A549 (cell line): ENCODE results near the gene SLC35E1. TPM values are rescaled to one million over a fixed set of nuclear protein-coding genes. Genes with fewer than 3 reads are reported as not detected.

Experiments used
- ATAC-seq, 2 experiments: fragments of 200-7000 bp in 1 of 2; fragments of >200 bp in 1 of 2; cut with Nextera tagmentation in 1 of 2; cut with Tn5 transposase in 1 of 2; 3 replicates each; pipeline versions ENCODE4 v1.8.0 to v1.9.1; 2018 to 2020; ENCODE audit warnings: mild to moderate bottlenecking in 1 of 2, moderate library complexity in 1 of 2
- CTCF ChIA-PET: fragments of 300-600 bp; sonication (Branson Sonifier 250); formaldehyde crosslinking; extraction: SDS; loops from one replicate; lab custom pipeline; 2021; ENCODE audit warnings: antibody characterized with exemption, inconsistent platforms; lab: Yijun Ruan, JAX
- POLR2A ChIA-PET: fragments of 350-600 bp; formaldehyde crosslinking; extraction: SDS; loops from one replicate; lab custom pipeline; 2021; ENCODE audit warnings: antibody characterized with exemption, inconsistent platforms; lab: Yijun Ruan, JAX
- DNase-seq, 2 experiments: peaks; one replicate each; pipeline versions ENCODE4 v3.0.0 to v3.0.0-alpha.2; 2011 to 2016; ENCODE audit warnings: low read depth in 1 of 2, low spot score in 1 of 2
- FAIRE-seq: peaks from 2 replicates; lab custom pipeline; 2011; peaks lifted over from hg19 to GRCh38; lab: Jason Lieb, UNC
- H3K27ac ChIP-seq, 2 experiments: fragments of >200 bp; sonication (Bioruptor Twin); formaldehyde crosslinking; 3 replicates each; pipeline ENCODE4 v1.5.1; 2016 to 2017
- H3K4me1 ChIP-seq: fragments of >200 bp; sonication (Bioruptor Twin); formaldehyde crosslinking; 3 replicates; pipeline ENCODE4 v1.6.1; 2016
- H3K4me2 ChIP-seq: fragments of >200 bp; sonication (Bioruptor Twin); formaldehyde crosslinking; 3 replicates; pipeline ENCODE4 v1.6.1; 2016
- H3K4me3 ChIP-seq: fragments of >200 bp; sonication (Bioruptor Twin); formaldehyde crosslinking; 3 replicates; pipeline ENCODE4 v1.5.1; 2016
- H3K9me3 ChIP-seq: fragments of >200 bp; sonication (Bioruptor Twin); formaldehyde crosslinking; 3 replicates; pipeline ENCODE4 v1.6.1; 2016
- ATOH8 ChIP-seq: fragments of 250-450 bp; sonication (Bioruptor Pico); IDR thresholded peaks from 2 replicates; pipeline ENCODE4 v1.5.0; 2020; ENCODE audit warnings: low read depth, mild to moderate bottlenecking, moderate library complexity
- BCL3 ChIP-seq: fragments of >200 bp; sonication (Bioruptor Twin); formaldehyde crosslinking; IDR thresholded peaks from 3 replicates; pipeline ENCODE4 v1.6.1; 2016
- BHLHE40 ChIP-seq: IDR thresholded peaks from 2 replicates; pipeline ENCODE4 v1.6.1; 2012; ENCODE audit warnings: low read depth, low read length, inconsistent platforms
- CBX8 ChIP-seq: fragments of 200-600 bp; sonication (generic); IDR thresholded peaks from 2 replicates; pipeline ENCODE4 v1.6.1; 2016
- CHD2 ChIP-seq: fragments of 150-350 bp; IDR thresholded peaks from 2 replicates; pipeline ENCODE4 v1.6.1; 2014; ENCODE audit warnings: low read length; ENCODE audit not compliant: partially characterized antibody
- CHD4 ChIP-seq: fragments of 200-600 bp; sonication (generic); IDR thresholded peaks from 2 replicates; pipeline ENCODE4 v1.6.1; 2016; ENCODE audit warnings: antibody characterized with exemption, mild to moderate bottlenecking, borderline replicate concordance
- FOSL2 ChIP-seq, 2 experiments: fragments of 450-650 bp in 1 of 2; fragments of >200 bp in 1 of 2; sonication (Bioruptor Twin) in 1 of 2; formaldehyde crosslinking; IDR thresholded peaks; 2 replicates each; pipeline versions ENCODE4 v1.5.0 to v1.6.1; 2016 to 2020; ENCODE audit warnings: mild to moderate bottlenecking in 1 of 2, moderate library complexity in 1 of 2
- FOXS1 ChIP-seq: fragments of 250-450 bp; sonication (Bioruptor Pico); IDR thresholded peaks from 2 replicates; pipeline ENCODE4 v1.5.0; 2020; ENCODE audit warnings: mild to moderate bottlenecking, moderate library complexity
- HES2 ChIP-seq: fragments of >200 bp; sonication (Bioruptor Twin); formaldehyde crosslinking; IDR thresholded peaks from 2 replicates; pipeline ENCODE4 v1.6.1; 2016
- HOXB5 ChIP-seq: fragments of 250-450 bp; sonication (Bioruptor Pico); IDR thresholded peaks from 2 replicates; pipeline ENCODE4 v1.5.0; 2020; ENCODE audit warnings: mild to moderate bottlenecking, moderate library complexity
- MAFK ChIP-seq: fragments of 450-650 bp; IDR thresholded peaks from 2 replicates; pipeline ENCODE4 v1.6.1; 2014; ENCODE audit not compliant: partially characterized antibody
- PBX3 ChIP-seq: IDR thresholded peaks from 2 replicates; pipeline ENCODE4 v1.6.1; 2012
- PHF8 ChIP-seq: fragments of 200-600 bp; sonication (generic); IDR thresholded peaks from 2 replicates; pipeline ENCODE4 v1.6.1; 2016; ENCODE audit warnings: low read depth, mild to moderate bottlenecking, antibody characterized with exemption, moderate library complexity, borderline replicate concordance
- RCOR1 ChIP-seq: fragments of 150-350 bp; IDR thresholded peaks from 2 replicates; pipeline ENCODE4 v1.6.1; 2014; ENCODE audit warnings: antibody characterized with exemption, low read length, low read depth
- REST ChIP-seq: fragments of 200-600 bp; sonication (generic); IDR thresholded peaks from 2 replicates; pipeline ENCODE4 v1.6.1; 2016; ENCODE audit warnings: antibody characterized with exemption, mild to moderate bottlenecking, moderate library complexity
- SREBF2 ChIP-seq: fragments of 450-650 bp; IDR thresholded peaks from 2 replicates; pipeline ENCODE4 v1.6.1; 2014; ENCODE audit warnings: mild to moderate bottlenecking, moderate library complexity
- ZC3H11A ChIP-seq: fragments of 450-650 bp; IDR thresholded peaks from 2 replicates; pipeline ENCODE4 v1.6.1; 2014; ENCODE audit warnings: antibody characterized with exemption, mild to moderate bottlenecking
- ZFP36 ChIP-seq: fragments of 450-650 bp; IDR thresholded peaks from 2 replicates; pipeline ENCODE4 v1.6.1; 2014; ENCODE audit warnings: borderline replicate concordance; ENCODE audit not compliant: partially characterized antibody
- WGBS: methylation state at CpG from one replicate; pipeline ENCODE4 v1.1.6; 2017; ENCODE audit errors: missing lambda C conversion rate; 5-methylcytosine and 5-hydroxymethylcytosine counted together
- polyA plus RNA-seq, 4 experiments: library from polyadenylated mRNA; depleted of rRNA in 3 of 4; stranded (reverse); fragments of >200 nt; fragmentation: RNase III in 1 of 4; extraction: RNeasy Plus Mini Kit Qiagen cat#74134 plus additional on column Dnase treatment in 1 of 4; gene quantifications; 2 replicates in 3 of 4; 3 replicates in 1 of 4; pipeline ENCODE4 v1.2.3, GENCODE V29; 2011 to 2017

SLC35E1 gene
- polyA plus RNA-seq, 2 of the 4 experiments (the other 2 are of a cell fraction) = 17.2 to 25.1 TPM

- Histone ChIP-seq H3K27ac (no peak overlapping the region), H3K4me3 (no peak overlapping the region), H3K4me2 (no peak overlapping the region), H3K9me3 (no peaks in the 10 kb centered on the region), H3K4me1 (peaks cover 2% of the 10 kb centered on the region; the same call in 2 of the 3 replicates)
- FAIRE-seq (no peak), ATAC-seq (no peak), DNase-seq (no peak)
- ChIA-PET CTCF (no interaction called here), POLR2A (no interaction called here)
- WGBS = 71% methylated on average over 2 of the region's 2 CpGs
- no peak for TF ChIP-seq ATOH8
- no peak for TF ChIP-seq BHLHE40
Measured at GRCh38 chr19:16614941-16615340, 42.7 kb upstream of the SLC35E1 start.

- FAIRE-seq = no peak
Measured at GRCh38 chr19:16613841-16614240, 41.6 kb upstream of the SLC35E1 start.

More at GRCh38 chr19:16613841-16614240, 41.6 kb upstream of the SLC35E1 start:
- ATAC-seq (no peak), DNase-seq (no peak)
- Histone ChIP-seq H3K27ac (no peak overlapping the region), H3K4me3 (no peak overlapping the region), H3K4me2 (no peak overlapping the region), H3K4me1 (peaks cover 5% of the 10 kb centered on the region; the same call in 2 of the 3 replicates), H3K9me3 (no peaks in the 10 kb centered on the region)
- ChIA-PET POLR2A (no interaction called here), CTCF (no interaction called here)
- TF ChIP-seq FOSL2 (IDR thresholded peaks at IDR 0.05) = no peak
- TF ChIP-seq FOSL2 (CRISPR knock-in tag; IDR thresholded peaks at IDR 0.05) = no peak
- no peak for TF ChIP-seq PBX3
- no peak for TF ChIP-seq RCOR1
- TF ChIP-seq SREBF2 = no peak
- no peak for TF ChIP-seq HOXB5 (CRISPR knock-in tag)
- TF ChIP-seq FOXS1 (CRISPR knock-in tag) = no peak
- TF ChIP-seq REST = no peak
- no peak for TF ChIP-seq ZFP36
- TF ChIP-seq CHD2 = no peak
- TF ChIP-seq CBX8 = no peak
- no peak for TF ChIP-seq BCL3
- TF ChIP-seq ZC3H11A = no peak
- no peak for TF ChIP-seq HES2
- no peak for TF ChIP-seq PHF8
- no peak for TF ChIP-seq MAFK
- no peak for TF ChIP-seq CHD4
- WGBS = 94% methylated on average over 2 of the region's 2 CpGs
